Vagina (tissue), 2 donors: ENCODE results near the gene MFSD12.

ENCODE experiments used
- CTCF ChIP-seq, 3 experiments: fragments of 450-650 bp in 2 of 3; fragments of 200-600 bp in 1 of 3; sonication (generic) in 1 of 3; IDR thresholded peaks; one replicate each; pipeline ENCODE4 v1.5.1; 2017 to 2019; ENCODE audit warnings: antibody characterized with exemption in 3 of 3, mild to moderate bottlenecking in 2 of 3, moderate library complexity in 2 of 3
- POLR2AphosphoS5 ChIP-seq, 2 donors: sonication (generic); formaldehyde crosslinking; IDR thresholded peaks; one replicate each; pipeline ENCODE4 v1.9.0; 2017; ENCODE audit warnings: antibody characterized with exemption in 2 of 2, mild to moderate bottlenecking in 2 of 2, low read depth in 1 of 2; ENCODE audit not compliant: insufficient read depth in 1 of 2

DNA sequence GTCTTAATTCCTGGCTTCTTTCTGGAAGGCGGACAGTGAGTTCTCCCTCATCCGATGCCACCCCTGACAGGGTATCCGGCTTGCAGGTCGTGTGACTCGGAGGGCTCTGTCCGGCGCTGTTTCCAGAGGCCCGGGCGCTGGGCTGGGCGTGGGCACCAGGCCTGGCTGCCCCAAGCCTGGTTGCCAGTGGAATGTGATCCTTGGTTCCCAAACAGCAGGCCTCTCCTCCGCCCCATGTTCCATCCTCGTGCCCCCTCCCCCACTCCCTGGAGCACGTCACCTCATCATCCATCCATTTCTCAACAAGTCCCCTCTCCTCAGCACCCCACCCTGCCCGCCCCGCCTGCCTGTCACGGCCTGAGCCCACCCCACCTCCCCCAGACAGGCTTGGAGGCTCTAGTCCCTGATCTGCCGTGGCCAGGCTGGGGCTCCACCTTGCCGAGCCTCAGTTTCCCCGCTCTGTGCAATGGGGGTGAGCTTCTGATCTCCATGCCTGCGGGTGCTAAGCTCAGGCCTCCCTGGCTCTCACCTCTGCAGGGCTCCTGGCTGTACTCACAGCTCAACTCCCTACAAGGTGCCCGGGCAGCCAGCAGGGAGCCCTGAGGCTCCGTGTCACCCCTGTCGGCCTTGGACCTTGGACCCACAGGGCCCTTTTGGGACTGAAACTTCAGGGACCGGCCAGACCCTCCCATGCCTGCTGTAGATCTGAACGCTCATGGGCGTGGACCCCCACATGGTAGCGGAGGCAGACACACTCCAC lies 47.0 kb upstream of the MFSD12 start:
- TF ChIP-seq POLR2AphosphoS5 (IDR thresholded peaks at IDR 0.05; ENCODE audit: insufficient read depth in 1 of 2, low read depth in 1 of 2) = no peak
- no peak for TF ChIP-seq CTCF (IDR thresholded peaks at IDR 0.05)
